ENCODE measurements around the gene RO60.

Gene RO60

GRCh38 chr1:193070386-193070753, 11.0 kb downstream of the RO60 start:
- Histone ChIP-seq H3K4me2 (ENCODE audit: insufficient read depth, low read length) (no peak overlapping the region), H2AFZ (ENCODE audit: low read depth, low read length) (no peak overlapping the region), H3K4me3 (ENCODE audit: low read depth in 1 of 2, low read length in 2 of 2) (no peak overlapping the region), H3K27me3 (ENCODE audit: insufficient read depth, low read length, poor library complexity) (no peaks in the 10 kb centered on the region), H3K4me1 (ENCODE audit: insufficient read depth, low read length) (no peaks in the 10 kb centered on the region), H3K36me3 (ENCODE audit: insufficient read depth, low read length) (peaks cover 18% of the 10 kb centered on the region), H3K9me3 (ENCODE audit: insufficient read depth, low read length, severe bottlenecking) (no peaks in the 10 kb centered on the region), H4K20me1 (ENCODE audit: insufficient read depth, low read length) (peaks cover 17% of the 10 kb centered on the region), H3K79me2 (ENCODE audit: insufficient read depth, low read length) (peaks cover 68% of the 10 kb centered on the region), H3K9ac (ENCODE audit: low read depth, low read length) (no peak overlapping the region), H3K27ac (ENCODE audit: low read length) (no peak overlapping the region)
- DNase-seq = no peak
- TF ChIP-seq CTCF (IDR thresholded peaks at IDR 0.05; ENCODE audit: borderline replicate concordance, extremely low read depth, low read length, poor library complexity, severe bottlenecking) = no peak
- no peak for TF ChIP-seq EZH2 (IDR thresholded peaks at IDR 0.05; ENCODE audit: borderline replicate concordance, low read depth, low read length, severe bottlenecking)
- ATAC-seq (ENCODE audit: insufficient read depth, low read depth) = no peak

- no peak overlapping the region for H2AFZ ChIP-seq (ENCODE audit: low read depth, low read length)
- peaks cover 18% of the 10 kb centered on the region for H3K36me3 ChIP-seq (ENCODE audit: insufficient read depth, low read length)
- H3K4me3 ChIP-seq (ENCODE audit: low read depth in 1 of 2, low read length in 2 of 2) = no peak overlapping the region
- TF ChIP-seq CTCF (IDR thresholded peaks at IDR 0.05; ENCODE audit: borderline replicate concordance, extremely low read depth, low read length, poor library complexity, severe bottlenecking) = no peak
- no peak for TF ChIP-seq EZH2 (IDR thresholded peaks at IDR 0.05; ENCODE audit: borderline replicate concordance, low read depth, low read length, severe bottlenecking)
- H3K27me3 ChIP-seq (ENCODE audit: insufficient read depth, low read length, poor library complexity) = no peaks in the 10 kb centered on the region
- H4K20me1 ChIP-seq (ENCODE audit: insufficient read depth, low read length) = peaks cover 15% of the 10 kb centered on the region
- DNase-seq = no peak
- no peak overlapping the region for H3K9ac ChIP-seq (ENCODE audit: low read depth, low read length)
- ATAC-seq (ENCODE audit: insufficient read depth, low read depth) = peak; percentile 64; the same call in 1 of the 3 replicates
- no peaks in the 10 kb centered on the region for H3K9me3 ChIP-seq (ENCODE audit: insufficient read depth, low read length, severe bottlenecking)
- H3K79me2 ChIP-seq (ENCODE audit: insufficient read depth, low read length) = peaks cover 67% of the 10 kb centered on the region
- no peak overlapping the region for H3K27ac ChIP-seq (ENCODE audit: low read length)
- no peaks in the 10 kb centered on the region for H3K4me1 ChIP-seq (ENCODE audit: insufficient read depth, low read length)
- no peak overlapping the region for H3K4me2 ChIP-seq (ENCODE audit: insufficient read depth, low read length)
Observed at GRCh38 chr1:193070942-193071341, 11.5 kb downstream of the RO60 start.

GRCh38 chr1:193077991-193078390, 18.6 kb downstream of the RO60 start:
- H3K27ac ChIP-seq (ENCODE audit: low read length) = no peak overlapping the region
- DNase-seq = no peak
- TF ChIP-seq CTCF (IDR thresholded peaks at IDR 0.05; ENCODE audit: borderline replicate concordance, extremely low read depth, low read length, poor library complexity, severe bottlenecking) (no peak), EZH2 (IDR thresholded peaks at IDR 0.05; ENCODE audit: borderline replicate concordance, low read depth, low read length, severe bottlenecking) (no peak)
- H3K79me2 ChIP-seq (ENCODE audit: insufficient read depth, low read length) = peaks cover 17% of the 10 kb centered on the region
- no peak for ATAC-seq (ENCODE audit: insufficient read depth, low read depth)
- peaks cover 68% of the 10 kb centered on the region for H3K36me3 ChIP-seq (ENCODE audit: insufficient read depth, low read length)
- no peak overlapping the region for H3K4me3 ChIP-seq (ENCODE audit: low read depth in 1 of 2, low read length in 2 of 2)
- H3K4me2 ChIP-seq (ENCODE audit: insufficient read depth, low read length) = no peak overlapping the region
- H4K20me1 ChIP-seq (ENCODE audit: insufficient read depth, low read length) = peaks cover 2% of the 10 kb centered on the region; the same call in 1 of the 2 replicates
- H2AFZ ChIP-seq (ENCODE audit: low read depth, low read length) = no peak overlapping the region
- H3K9ac ChIP-seq (ENCODE audit: low read depth, low read length) = no peak overlapping the region
- H3K4me1 ChIP-seq (ENCODE audit: insufficient read depth, low read length) = no peaks in the 10 kb centered on the region
- H3K9me3 ChIP-seq (ENCODE audit: insufficient read depth, low read length, severe bottlenecking) = no peaks in the 10 kb centered on the region
- H3K27me3 ChIP-seq (ENCODE audit: insufficient read depth, low read length, poor library complexity) = no peaks in the 10 kb centered on the region

- no peak for TF ChIP-seq EZH2 (IDR thresholded peaks at IDR 0.05; ENCODE audit: borderline replicate concordance, low read depth, low read length, severe bottlenecking)
- no peak for TF ChIP-seq CTCF (IDR thresholded peaks at IDR 0.05; ENCODE audit: borderline replicate concordance, extremely low read depth, low read length, poor library complexity, severe bottlenecking)
- H3K27me3 ChIP-seq (ENCODE audit: insufficient read depth, low read length, poor library complexity) = no peaks in the 10 kb centered on the region
- no peak overlapping the region for H3K9ac ChIP-seq (ENCODE audit: low read depth, low read length)
- H3K79me2 ChIP-seq (ENCODE audit: insufficient read depth, low read length) = peaks cover 11% of the 10 kb centered on the region
- DNase-seq = no peak
- H3K4me1 ChIP-seq (ENCODE audit: insufficient read depth, low read length) = no peaks in the 10 kb centered on the region
- H2AFZ ChIP-seq (ENCODE audit: low read depth, low read length) = no peak overlapping the region
- no peaks in the 10 kb centered on the region for H3K9me3 ChIP-seq (ENCODE audit: insufficient read depth, low read length, severe bottlenecking)
- no peak overlapping the region for H3K4me2 ChIP-seq (ENCODE audit: insufficient read depth, low read length)
- no peak for ATAC-seq (ENCODE audit: insufficient read depth, low read depth)
- peaks cover 2% of the 10 kb centered on the region; the same call in 1 of the 2 replicates for H4K20me1 ChIP-seq (ENCODE audit: insufficient read depth, low read length)
- no peak overlapping the region for H3K27ac ChIP-seq (ENCODE audit: low read length)
- H3K4me3 ChIP-seq (ENCODE audit: low read depth in 1 of 2, low read length in 2 of 2) = no peak overlapping the region
- peaks cover 77% of the 10 kb centered on the region for H3K36me3 ChIP-seq (ENCODE audit: insufficient read depth, low read length)
Observed at GRCh38 chr1:193079187-193079586, 19.8 kb downstream of the RO60 start.

Data from DND-41 (cell line).